GM19023 (cell line): ENCODE data around the gene PLXNA4.

ENCODE experiments used
- ATAC-seq: cut with Tn5 transposase; IDR thresholded peaks from one replicate; pipeline ENCODE4 v1.9.1; 2021; ENCODE audit warnings: mild to moderate bottlenecking, moderate library complexity; ENCODE audit not compliant: unreplicated experiment

The PLXNA4 gene

GRCh38 chr7:132286836-132287235 is 289.4 kb downstream of the PLXNA4 start:
- no peak for ATAC-seq

DNA sequence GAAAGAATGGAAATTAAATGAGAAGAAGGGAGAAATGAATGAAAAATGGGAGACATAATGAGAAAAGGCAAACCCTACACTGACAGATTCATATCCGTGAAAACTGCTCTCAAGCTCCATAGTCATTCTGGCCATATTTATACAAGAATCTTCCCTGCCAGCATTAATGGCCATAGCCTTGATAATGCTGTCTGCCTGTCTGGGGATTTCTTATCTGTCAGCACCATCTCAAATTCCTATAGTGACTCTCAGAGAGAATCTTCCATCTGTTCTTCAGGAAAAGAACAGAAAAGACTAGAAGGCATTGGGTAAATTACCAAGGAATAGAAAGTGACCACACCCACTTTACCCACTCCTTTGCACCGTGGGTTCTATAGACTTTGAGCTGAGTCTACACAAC is 295.9 kb downstream of the PLXNA4 start:
- no peak for ATAC-seq

DNA sequence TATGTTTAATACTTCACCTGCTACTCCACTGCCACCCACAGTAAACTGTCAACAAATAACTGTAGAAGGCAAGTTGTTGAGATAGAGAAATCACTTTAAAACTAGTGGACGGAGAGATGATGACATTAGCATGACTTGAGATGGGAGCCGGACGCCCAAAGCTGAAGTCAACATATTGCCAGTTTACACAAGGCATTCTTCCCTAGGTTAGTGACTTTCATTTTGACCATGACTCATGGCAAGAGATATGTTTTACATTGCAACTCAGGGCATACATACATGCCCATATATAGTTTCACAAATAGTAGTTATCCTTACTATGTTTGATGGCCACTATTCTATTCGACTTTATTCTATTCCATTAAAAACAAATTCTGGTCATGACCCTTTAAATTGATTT is 296.6 kb downstream of the PLXNA4 start:
- ATAC-seq = no peak

DNA sequence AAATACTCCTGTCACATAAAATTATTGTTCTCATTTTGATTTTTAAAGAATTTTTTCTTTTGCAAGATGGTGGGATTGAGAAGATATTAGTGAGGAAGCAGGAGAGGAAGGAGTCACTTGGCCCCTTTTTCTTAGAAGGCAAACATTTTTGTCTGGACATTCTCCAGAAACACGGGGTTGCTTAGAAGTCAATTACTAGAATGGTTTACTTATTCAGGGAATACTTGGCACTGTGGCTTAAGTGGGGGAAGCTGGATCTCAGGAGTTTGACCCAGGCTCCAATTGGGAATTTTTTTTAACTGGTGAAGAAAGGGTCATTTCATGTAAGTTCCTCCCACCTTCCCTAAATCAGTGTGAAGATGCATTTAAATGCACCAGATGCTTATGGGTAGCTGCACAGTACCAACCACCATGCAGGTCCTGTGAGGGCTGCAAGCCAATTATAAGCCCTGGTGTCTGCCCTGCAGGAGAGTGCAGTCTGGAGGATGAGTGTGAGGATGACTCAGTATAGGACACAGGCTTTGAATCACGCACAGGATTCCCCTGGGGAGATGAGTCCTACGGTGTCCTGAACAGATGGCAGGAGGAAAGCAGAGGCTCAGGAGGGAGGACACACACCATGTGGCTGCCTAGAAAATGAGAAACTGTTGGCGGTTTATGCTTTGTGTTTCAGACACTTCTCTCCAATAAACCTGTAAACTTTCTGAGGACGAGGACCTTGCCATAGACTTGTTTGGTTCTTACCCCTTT is 299.1 kb downstream of the PLXNA4 start:
- no peak for ATAC-seq

GRCh38 chr7:132276234-132276630 is 300.0 kb downstream of the PLXNA4 start:
- ATAC-seq = no peak

GRCh38 chr7:132275416-132276233 is 300.6 kb downstream of the PLXNA4 start:
- no peak for ATAC-seq

DNA sequence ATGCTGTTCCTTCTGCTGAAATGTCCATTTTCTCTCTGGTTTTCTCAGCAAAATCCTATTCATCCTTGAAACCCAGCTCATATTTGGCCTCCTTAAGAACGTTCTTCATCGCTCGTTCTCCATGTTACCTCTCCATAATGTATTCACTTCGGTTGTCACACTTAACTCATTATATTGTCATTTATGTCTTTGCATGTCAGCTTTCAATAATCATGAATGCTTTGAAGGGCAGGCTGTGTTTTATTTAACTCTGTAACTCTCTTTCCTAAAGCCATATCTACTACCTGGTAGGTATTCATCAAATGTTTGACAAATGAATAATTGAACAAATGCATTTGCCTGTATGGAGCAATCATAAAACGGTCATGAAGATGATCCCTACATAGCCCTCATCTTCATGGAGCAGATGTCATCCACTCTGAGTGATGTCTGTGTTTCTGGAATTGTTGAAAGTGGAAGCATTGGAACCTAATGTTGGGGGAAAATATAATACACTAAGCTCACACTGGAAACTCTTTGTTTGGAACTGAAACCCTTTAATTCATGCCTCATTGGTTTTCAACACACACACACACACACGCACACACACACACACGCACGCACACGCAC is 303.4 kb downstream of the PLXNA4 start:
- no peak for ATAC-seq

- ATAC-seq = no peak
These were observed 305.8 kb downstream of the PLXNA4 start for GRCh38 chr7:132270517-132270916.

- ATAC-seq = no peak
These were observed 306.6 kb downstream of the PLXNA4 start for GRCh38 chr7:132269718-132270117.

DNA sequence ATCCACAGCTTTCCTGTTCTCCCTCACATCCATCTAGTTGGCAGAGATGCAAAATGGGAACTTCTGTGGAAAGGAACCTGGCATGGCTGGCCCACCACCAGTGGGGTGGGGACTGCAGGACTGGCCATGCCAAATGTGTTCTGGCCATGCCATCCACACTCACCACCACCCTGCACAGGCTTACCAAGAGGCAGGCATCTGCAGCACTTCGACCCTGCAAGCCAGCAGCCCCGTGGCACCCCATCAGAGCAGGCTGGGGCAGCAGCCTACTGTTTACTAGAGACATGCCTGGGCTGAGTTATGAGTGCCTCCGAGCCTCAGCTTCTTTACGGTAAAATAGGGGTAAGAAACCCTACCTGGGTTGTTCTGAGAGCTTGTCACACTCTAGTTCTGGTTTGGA is 313.1 kb downstream of the PLXNA4 start:
- no peak for ATAC-seq

DNA sequence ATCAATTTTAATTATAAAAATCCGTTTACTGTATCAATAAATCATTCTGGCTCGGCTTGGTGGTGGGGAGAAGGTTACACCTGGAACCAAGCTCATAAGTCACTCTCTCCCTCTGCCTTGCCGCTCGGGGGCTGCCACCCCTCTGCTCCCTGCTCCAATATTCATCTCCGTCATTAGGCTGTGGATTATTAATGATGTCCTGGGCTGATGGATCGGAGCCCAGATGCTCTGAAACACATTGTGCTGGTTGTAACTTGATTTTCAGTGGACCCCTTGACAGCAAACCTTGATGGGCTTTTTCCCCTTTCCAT is 314.2 kb downstream of the PLXNA4 start:
- no peak for ATAC-seq

GRCh38 chr7:132261327-132262159 is 314.7 kb downstream of the PLXNA4 start:
- no peak for ATAC-seq

GRCh38 chr7:132258231-132258630 is 318.0 kb downstream of the PLXNA4 start:
- ATAC-seq = no peak

DNA sequence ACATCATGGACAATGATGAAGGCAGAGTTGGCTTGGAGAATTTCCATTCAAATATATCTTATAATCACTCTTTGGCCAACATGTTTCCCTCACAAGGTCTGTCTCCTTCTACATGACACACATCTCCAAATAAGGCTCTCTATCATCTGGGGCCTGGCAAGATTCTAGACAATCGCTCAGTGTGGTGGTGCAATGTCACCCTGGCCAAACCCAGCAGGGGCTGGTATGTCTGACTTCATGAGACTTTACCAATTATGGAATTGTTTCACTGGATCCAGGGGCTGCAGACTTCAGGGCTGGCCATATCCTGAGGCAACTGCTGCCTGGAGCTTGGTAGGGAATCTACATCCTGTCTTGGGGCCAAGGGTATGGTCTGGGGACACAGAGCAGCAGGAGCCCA is 319.0 kb downstream of the PLXNA4 start:
- no peak for ATAC-seq

DNA sequence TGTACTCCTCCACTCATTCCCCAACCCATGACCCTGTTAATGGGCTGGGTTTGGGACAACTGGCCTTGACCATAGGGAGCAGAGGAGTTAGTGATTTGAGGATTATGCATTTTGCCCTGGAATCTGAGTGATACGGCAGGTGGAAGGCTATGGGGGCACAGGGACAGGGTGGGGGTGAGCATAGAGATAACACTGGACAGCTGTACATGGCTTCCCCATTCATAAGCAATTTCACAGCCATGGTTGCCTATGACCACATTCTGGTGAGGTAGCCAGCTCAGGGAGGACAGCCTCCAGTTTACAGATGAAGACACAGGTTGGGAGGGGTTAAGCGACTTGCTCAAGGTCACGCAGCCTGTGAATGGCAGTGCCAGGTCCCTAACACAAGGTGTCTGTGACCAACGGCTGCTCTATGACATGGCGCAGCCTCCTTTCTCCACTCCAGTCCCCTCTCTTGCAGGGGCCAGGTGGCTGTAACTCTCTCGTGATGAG is 319.5 kb downstream of the PLXNA4 start:
- ATAC-seq = no peak

- no peak for ATAC-seq
These were observed 320.4 kb downstream of the PLXNA4 start for GRCh38 chr7:132255898-132256297.

DNA sequence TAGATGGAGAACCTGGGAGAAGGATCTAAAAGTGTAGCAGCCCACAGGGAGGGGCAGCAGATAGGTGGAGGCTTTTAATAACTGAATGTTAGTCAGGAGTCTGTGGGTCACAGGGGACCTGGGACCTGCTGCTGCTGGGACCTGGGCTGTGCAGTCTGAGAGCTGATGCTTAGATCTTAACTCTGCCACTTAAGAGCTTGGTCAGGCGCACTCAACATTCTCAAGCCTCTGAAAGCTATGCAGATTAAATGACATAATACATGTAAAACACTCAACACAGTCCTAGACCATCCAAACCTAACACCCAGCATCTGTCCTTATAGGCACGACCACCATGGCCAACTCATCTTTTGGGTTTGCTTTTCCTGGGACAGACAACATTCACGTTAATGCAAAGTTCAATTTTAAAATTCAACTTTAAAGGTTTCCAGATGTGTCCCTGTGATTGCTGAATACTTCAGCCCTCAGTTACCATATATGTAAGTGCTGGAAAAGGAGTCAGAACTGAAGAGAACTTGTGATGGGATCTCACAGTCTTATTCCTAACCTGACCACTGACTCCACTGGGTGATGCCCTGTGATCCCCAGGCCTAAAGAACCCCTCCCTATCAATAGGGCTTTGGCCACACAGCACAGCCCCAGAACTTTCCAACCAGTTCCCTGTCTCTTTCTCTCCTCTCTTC is 321.0 kb downstream of the PLXNA4 start:
- ATAC-seq = no peak

- no peak for ATAC-seq
These were observed 321.8 kb downstream of the PLXNA4 start for GRCh38 chr7:132254455-132254854.

DNA sequence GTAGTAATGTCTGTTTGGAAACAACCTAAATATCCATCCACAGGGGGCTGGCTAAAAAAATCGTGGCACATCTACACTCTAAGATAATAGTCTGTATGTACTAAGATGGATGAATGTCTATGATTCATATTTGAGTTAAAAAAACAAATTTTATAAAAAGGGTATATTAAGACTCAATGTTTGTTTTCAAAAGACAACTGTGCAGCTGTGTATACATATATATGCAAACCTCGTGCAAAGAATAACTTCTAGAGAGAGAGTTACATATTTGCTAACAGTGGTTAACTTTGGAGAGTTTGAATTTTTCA is 323.5 kb downstream of the PLXNA4 start:
- no peak for ATAC-seq

DNA sequence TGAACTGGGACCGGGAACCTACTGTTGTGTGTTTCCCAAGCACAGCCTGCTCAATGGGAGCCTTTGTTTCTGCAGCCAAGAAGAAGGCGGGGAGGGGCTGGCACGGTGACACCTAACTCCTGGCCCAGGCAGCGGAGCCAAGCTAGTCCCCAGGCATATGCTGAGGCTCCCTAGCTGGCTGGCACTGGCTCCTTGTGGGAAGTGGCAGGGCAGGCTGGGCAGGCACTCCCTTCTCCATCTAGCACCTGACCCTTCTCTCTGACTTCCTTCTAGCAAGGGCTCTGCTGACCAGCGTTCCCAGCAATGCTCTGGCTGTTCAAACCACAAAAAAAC is 325.0 kb downstream of the PLXNA4 start:
- ATAC-seq = no peak
